Panc1 (cell line): ENCODE measurements around the gene SRPRA.

Experiments used
- POLR2AphosphoS5 ChIP-seq: IDR thresholded peaks from 2 replicates; pipeline ENCODE4 v1.6.1; 2012; ENCODE audit warnings: mild to moderate bottlenecking, low read depth, low read length, moderate library complexity
- SIN3A ChIP-seq: IDR thresholded peaks from 2 replicates; pipeline ENCODE4 v1.6.1; 2012; ENCODE audit warnings: low read depth, mild to moderate bottlenecking, low read length, moderate library complexity, borderline replicate concordance; ENCODE audit not compliant: insufficient read depth
- TCF7L2 ChIP-seq: IDR thresholded peaks from 2 replicates; pipeline ENCODE4 v1.6.1; 2011; ENCODE audit warnings: mild to moderate bottlenecking, low read depth, low read length, inconsistent platforms
- TF ChIP-seq, protein P1 (sequence below): fragments of 450-650 bp; IDR thresholded peaks from 2 replicates; pipeline ENCODE4 v1.5.1; 2017; ENCODE audit warnings: mild to moderate bottlenecking
- TF ChIP-seq, protein P2 (sequence below), 2 experiments: IDR thresholded peaks; 2 replicates each; pipeline ENCODE4 v1.6.1; 2011 to 2012; ENCODE audit warnings: low read depth in 2 of 2, control low read depth in 1 of 2, low read length in 1 of 2, mild to moderate bottlenecking in 1 of 2, moderate library complexity in 1 of 2; ENCODE audit not compliant: insufficient read depth in 1 of 2

DNA sequence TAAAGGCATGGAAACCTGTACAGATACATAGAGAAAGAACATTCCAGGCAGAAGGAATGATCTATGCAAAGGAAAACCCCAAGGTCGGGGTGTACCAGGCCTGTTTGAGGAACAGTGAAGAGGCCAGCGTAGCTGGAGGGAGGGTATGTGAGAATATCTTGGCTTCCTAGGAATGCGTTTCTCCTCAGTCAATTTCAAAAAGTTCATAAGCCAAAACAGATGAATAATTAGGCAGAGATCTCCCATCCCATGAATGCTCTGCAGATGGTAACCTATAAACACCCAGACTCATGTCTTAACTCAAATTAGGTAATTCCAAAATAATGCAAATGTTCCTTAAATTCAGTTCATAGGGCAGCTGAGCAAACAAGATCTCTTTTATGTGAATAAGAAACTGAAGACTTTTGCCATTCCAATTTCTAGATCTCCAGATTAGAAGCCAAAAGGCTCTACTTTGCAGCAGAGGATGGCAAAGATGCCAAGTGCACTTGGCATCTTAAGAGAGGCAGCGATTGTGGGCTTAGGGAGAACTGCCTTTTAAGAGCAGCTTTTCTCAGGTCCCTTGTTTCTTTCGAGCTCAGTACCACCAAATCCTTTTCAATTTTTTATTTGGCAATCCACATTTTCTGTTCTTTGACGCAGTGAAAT, 43.9 kb downstream of the SRPRA start:
- TF ChIP-seq POLR2AphosphoS5 (no peak), TCF7L2 (no peak), SIN3A (no peak)
- TF ChIP-seq, protein P1, sequence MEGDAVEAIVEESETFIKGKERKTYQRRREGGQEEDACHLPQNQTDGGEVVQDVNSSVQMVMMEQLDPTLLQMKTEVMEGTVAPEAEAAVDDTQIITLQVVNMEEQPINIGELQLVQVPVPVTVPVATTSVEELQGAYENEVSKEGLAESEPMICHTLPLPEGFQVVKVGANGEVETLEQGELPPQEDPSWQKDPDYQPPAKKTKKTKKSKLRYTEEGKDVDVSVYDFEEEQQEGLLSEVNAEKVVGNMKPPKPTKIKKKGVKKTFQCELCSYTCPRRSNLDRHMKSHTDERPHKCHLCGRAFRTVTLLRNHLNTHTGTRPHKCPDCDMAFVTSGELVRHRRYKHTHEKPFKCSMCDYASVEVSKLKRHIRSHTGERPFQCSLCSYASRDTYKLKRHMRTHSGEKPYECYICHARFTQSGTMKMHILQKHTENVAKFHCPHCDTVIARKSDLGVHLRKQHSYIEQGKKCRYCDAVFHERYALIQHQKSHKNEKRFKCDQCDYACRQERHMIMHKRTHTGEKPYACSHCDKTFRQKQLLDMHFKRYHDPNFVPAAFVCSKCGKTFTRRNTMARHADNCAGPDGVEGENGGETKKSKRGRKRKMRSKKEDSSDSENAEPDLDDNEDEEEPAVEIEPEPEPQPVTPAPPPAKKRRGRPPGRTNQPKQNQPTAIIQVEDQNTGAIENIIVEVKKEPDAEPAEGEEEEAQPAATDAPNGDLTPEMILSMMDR, result no peak
- TF ChIP-seq, protein P2, sequence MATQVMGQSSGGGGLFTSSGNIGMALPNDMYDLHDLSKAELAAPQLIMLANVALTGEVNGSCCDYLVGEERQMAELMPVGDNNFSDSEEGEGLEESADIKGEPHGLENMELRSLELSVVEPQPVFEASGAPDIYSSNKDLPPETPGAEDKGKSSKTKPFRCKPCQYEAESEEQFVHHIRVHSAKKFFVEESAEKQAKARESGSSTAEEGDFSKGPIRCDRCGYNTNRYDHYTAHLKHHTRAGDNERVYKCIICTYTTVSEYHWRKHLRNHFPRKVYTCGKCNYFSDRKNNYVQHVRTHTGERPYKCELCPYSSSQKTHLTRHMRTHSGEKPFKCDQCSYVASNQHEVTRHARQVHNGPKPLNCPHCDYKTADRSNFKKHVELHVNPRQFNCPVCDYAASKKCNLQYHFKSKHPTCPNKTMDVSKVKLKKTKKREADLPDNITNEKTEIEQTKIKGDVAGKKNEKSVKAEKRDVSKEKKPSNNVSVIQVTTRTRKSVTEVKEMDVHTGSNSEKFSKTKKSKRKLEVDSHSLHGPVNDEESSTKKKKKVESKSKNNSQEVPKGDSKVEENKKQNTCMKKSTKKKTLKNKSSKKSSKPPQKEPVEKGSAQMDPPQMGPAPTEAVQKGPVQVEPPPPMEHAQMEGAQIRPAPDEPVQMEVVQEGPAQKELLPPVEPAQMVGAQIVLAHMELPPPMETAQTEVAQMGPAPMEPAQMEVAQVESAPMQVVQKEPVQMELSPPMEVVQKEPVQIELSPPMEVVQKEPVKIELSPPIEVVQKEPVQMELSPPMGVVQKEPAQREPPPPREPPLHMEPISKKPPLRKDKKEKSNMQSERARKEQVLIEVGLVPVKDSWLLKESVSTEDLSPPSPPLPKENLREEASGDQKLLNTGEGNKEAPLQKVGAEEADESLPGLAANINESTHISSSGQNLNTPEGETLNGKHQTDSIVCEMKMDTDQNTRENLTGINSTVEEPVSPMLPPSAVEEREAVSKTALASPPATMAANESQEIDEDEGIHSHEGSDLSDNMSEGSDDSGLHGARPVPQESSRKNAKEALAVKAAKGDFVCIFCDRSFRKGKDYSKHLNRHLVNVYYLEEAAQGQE (IDR thresholded peaks at IDR 0.05; ENCODE audit: insufficient read depth in 1 of 2, low read depth in 2 of 2, low read length in 1 of 2), result no peak
